ENCODE measurements around the gene UVSSA.
"Not testable (repeated sequence)": the region's sequence is repeated elsewhere in the genome, so short reads cannot be mapped to it uniquely, and the experiment has no call there.

UVSSA gene

GRCh38 chr4:1364217-1364616 lies 17.2 kb downstream of the UVSSA start:
- no peak for DNase-seq (ENCODE audit: low read depth)

- DNase-seq (ENCODE audit: low read depth): no peak
Measured at GRCh38 chr4:1364748-1365147, 17.7 kb downstream of the UVSSA start.

- no peak for DNase-seq (ENCODE audit: low read depth)
Measured at GRCh38 chr4:1365271-1366178, 18.5 kb downstream of the UVSSA start.

GRCh38 chr4:1366371-1367229 lies 19.6 kb downstream of the UVSSA start:
- no peak for DNase-seq (ENCODE audit: low read depth)

- no peak for DNase-seq (ENCODE audit: low read depth)
Measured at GRCh38 chr4:1367230-1367935, 20.4 kb downstream of the UVSSA start.

GRCh38 chr4:1367936-1368289 lies 20.9 kb downstream of the UVSSA start:
- no peak for DNase-seq (ENCODE audit: low read depth)

- no peak for DNase-seq (ENCODE audit: low read depth)
Measured at GRCh38 chr4:1368421-1369090, 21.5 kb downstream of the UVSSA start.

- DNase-seq (ENCODE audit: low read depth): no peak
Measured at GRCh38 chr4:1369091-1369450, 22.1 kb downstream of the UVSSA start.

GRCh38 chr4:1369479-1370079 lies 22.6 kb downstream of the UVSSA start:
- DNase-seq (ENCODE audit: low read depth): no peak

GRCh38 chr4:1370321-1371124 lies 23.5 kb downstream of the UVSSA start:
- DNase-seq (ENCODE audit: low read depth): no peak

GRCh38 chr4:1371176-1372165 lies 24.5 kb downstream of the UVSSA start:
- DNase-seq (ENCODE audit: low read depth): no peak

GRCh38 chr4:1372576-1372975 lies 25.6 kb downstream of the UVSSA start:
- not testable (repeated sequence) for DNase-seq (ENCODE audit: low read depth)

GRCh38 chr4:1373892-1374705 lies 27.1 kb downstream of the UVSSA start:
- DNase-seq (ENCODE audit: low read depth): no peak

GRCh38 chr4:1374706-1375045 lies 27.7 kb downstream of the UVSSA start:
- no peak for DNase-seq (ENCODE audit: low read depth)

GRCh38 chr4:1375051-1375721 lies 28.2 kb downstream of the UVSSA start:
- no peak for DNase-seq (ENCODE audit: low read depth)

GRCh38 chr4:1375761-1376322 lies 28.8 kb downstream of the UVSSA start:
- no peak for DNase-seq (ENCODE audit: low read depth)

- DNase-seq (ENCODE audit: low read depth): no peak
Measured at GRCh38 chr4:1376391-1376840, 29.4 kb downstream of the UVSSA start.
